Lower leg skin (tissue), 3 donors: ENCODE data around the gene ZNF74.
"Not testable (repeated sequence)": the region's sequence is repeated elsewhere in the genome, so short reads cannot be mapped to it uniquely, and the experiment has no call there.

Experiments used
- POLR2A ChIP-seq, 2 donors: fragments of 450-650 bp; IDR thresholded peaks; one replicate each; pipeline ENCODE4 v1.6.1; 2016 to 2017; ENCODE audit warnings: antibody characterized with exemption in 2 of 2, mild to moderate bottlenecking in 1 of 2, moderate library complexity in 1 of 2
- TF ChIP-seq, protein P1 (sequence below), 3 donors: fragments of 450-650 bp; IDR thresholded peaks; one replicate each; pipeline ENCODE4 v1.5.1; 2016; ENCODE audit warnings: antibody characterized with exemption in 3 of 3, mild to moderate bottlenecking in 3 of 3, moderate library complexity in 2 of 3

DNA sequence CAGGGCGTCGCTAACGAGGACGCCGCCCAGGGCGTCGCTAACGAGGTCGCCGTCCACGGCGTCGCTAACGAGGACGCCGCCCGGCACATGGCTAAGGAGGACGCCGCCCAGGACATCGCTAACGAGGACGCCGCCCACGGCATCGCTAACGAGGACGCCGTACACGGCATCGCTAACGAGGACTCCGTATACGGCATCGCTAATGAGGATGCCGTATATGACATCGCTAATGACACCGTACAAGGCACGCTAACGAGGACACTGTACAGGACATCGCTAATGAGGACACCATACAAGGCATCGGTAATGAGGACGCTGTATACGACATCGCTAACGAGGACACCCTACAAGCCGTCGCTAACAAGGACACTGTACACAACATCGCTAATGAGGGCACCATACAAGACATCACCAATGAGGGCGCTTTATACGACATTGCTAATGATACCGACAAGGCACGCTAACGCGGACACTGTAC is 32.2 kb upstream of the ZNF74 start:
- TF ChIP-seq, protein P1, sequence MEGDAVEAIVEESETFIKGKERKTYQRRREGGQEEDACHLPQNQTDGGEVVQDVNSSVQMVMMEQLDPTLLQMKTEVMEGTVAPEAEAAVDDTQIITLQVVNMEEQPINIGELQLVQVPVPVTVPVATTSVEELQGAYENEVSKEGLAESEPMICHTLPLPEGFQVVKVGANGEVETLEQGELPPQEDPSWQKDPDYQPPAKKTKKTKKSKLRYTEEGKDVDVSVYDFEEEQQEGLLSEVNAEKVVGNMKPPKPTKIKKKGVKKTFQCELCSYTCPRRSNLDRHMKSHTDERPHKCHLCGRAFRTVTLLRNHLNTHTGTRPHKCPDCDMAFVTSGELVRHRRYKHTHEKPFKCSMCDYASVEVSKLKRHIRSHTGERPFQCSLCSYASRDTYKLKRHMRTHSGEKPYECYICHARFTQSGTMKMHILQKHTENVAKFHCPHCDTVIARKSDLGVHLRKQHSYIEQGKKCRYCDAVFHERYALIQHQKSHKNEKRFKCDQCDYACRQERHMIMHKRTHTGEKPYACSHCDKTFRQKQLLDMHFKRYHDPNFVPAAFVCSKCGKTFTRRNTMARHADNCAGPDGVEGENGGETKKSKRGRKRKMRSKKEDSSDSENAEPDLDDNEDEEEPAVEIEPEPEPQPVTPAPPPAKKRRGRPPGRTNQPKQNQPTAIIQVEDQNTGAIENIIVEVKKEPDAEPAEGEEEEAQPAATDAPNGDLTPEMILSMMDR (IDR thresholded peaks at IDR 0.05), result not testable (repeated sequence)
- not testable (repeated sequence) for TF ChIP-seq POLR2A (IDR thresholded peaks at IDR 0.05)
